ENCODE data around the gene MBOAT7.

The MBOAT7 gene

DNA sequence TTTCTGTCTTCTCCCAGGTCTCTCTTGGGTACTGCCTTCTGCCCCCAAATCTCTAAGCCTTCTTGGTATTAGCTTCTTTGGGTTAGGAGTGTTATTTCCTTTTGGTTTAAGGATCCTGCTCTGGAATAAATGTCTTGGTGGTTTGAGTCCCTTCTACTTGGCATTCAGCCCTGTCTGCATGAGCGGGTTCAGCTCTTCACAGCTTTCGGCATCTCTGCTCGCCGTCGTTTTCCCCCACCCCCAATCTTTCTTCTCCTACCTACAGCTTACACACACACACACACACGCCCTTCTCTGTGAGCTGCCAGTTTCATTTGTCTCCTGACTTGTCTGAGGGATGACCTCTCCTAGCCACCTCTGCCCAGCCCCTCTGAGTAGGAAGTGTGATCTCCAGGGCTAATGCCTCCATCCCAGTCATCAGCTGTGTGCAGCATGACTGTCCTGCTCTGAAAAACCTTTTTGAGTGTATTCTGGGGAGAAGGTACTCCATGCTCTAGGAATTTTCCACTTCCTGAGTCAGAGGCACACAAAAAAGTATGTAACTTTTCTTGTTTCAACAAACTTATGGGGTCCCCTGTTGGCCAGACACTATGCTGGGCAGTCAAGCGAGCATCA lies 47.1 kb downstream of the MBOAT7 start:
- no peak for DNase-seq (ENCODE audit: low read depth in 3 of 3)

GRCh38 chr19:54141356-54141755 lies 48.0 kb downstream of the MBOAT7 start:
- DNase-seq (ENCODE audit: low read depth in 3 of 3), result no peak

- no peak for DNase-seq (ENCODE audit: low read depth in 3 of 3)
Observed at GRCh38 chr19:54138489-54139256, 50.7 kb downstream of the MBOAT7 start.

- DNase-seq (ENCODE audit: low read depth in 3 of 3), result no peak
Observed at GRCh38 chr19:54137699-54138488, 51.5 kb downstream of the MBOAT7 start, which contains the start of gene CNOT3. TSS of gene CNOT3 (plus strand) at chr19:54137762. CDS start at chr19:54142979, 5,217 bp downstream.

DNA sequence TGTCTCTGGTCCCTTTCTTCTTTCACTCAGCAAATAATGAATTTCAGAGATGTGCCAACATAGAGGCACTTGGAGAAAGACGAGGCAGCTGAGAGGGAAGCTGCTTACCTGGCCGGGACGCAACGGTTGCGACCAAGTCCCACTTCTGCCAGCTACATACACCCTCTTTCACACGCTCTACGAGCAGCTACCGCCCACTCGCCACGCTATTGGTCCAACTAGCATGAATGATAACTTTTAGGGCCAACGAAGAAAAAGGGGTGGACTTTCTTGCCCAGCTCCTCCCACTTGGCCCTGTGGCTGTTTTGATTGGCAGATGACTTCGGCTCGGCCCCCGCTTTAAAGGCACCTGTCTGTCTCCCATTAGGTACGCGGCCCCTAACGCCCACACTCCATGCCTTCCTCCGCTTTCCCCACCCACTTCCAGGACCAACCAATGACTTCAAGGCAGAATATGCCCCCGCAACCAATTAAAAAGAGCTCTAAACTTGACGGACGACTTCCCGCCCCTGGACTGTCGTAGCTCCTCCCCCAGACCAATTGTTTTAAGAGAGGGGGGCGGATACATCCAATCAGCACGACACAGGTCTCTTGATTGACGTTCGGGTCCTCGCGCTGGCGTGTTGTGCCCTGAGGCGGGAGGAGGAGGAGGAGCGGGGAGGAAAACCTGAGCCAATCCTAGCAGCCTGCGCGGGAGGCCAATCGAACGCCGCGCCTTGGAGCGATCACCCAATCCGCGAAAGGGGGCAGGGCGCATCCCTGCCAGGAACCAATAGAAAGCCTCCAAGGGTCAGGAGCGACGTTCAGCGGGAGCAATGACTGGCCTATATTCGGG lies 52.3 kb downstream of the MBOAT7 start:
- DNase-seq (ENCODE audit: low read depth in 3 of 3), result peak; percentile 97 to 99 (median 98)

DNA sequence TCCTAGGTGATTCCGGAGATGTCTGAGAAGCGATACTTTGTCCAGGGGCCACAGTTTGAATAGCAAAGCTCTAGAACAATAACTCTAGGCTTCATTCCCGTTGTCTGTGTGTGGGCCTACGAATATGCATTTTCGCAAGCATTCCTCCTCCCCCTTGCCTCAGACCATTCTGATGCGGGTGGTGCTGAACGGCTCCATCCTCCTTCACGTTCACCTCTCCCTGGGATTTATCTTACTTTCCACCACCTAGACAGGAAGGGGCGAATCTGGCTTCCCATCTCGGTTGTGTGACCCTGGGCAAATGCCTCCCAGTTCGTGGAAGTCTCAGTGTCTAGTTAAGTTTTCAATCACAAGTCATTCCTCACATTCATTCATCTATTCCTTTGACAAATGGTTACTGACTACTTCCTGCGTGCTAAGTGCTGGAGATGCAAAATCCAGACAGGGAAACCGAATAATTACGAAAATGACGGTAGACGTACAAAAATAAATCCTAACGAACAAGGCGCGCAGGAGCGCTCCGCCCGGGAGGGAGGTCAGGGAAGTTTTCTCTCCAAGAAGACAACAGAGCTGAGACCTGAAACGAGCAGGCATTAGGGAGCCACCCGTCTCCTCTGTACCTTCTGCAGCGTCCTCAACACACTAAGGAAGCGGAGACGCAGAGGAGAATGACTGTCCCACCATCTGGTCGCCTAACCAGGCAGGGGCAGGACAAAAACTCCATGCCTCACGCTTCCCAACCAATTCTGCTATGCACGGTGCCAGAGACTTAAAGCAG lies 53.1 kb downstream of the MBOAT7 start:
- no peak for DNase-seq (ENCODE audit: low read depth in 3 of 3)

- DNase-seq (ENCODE audit: low read depth in 3 of 3), result no peak
Observed at GRCh38 chr19:54133957-54134590, 55.3 kb downstream of the MBOAT7 start.

- no peak for DNase-seq (ENCODE audit: low read depth in 3 of 3)
Observed at GRCh38 chr19:54133312-54133956, 55.9 kb downstream of the MBOAT7 start.

GRCh38 chr19:54129617-54129996 lies 59.8 kb downstream of the MBOAT7 start:
- no peak for DNase-seq (ENCODE audit: low read depth in 3 of 3)

DNA sequence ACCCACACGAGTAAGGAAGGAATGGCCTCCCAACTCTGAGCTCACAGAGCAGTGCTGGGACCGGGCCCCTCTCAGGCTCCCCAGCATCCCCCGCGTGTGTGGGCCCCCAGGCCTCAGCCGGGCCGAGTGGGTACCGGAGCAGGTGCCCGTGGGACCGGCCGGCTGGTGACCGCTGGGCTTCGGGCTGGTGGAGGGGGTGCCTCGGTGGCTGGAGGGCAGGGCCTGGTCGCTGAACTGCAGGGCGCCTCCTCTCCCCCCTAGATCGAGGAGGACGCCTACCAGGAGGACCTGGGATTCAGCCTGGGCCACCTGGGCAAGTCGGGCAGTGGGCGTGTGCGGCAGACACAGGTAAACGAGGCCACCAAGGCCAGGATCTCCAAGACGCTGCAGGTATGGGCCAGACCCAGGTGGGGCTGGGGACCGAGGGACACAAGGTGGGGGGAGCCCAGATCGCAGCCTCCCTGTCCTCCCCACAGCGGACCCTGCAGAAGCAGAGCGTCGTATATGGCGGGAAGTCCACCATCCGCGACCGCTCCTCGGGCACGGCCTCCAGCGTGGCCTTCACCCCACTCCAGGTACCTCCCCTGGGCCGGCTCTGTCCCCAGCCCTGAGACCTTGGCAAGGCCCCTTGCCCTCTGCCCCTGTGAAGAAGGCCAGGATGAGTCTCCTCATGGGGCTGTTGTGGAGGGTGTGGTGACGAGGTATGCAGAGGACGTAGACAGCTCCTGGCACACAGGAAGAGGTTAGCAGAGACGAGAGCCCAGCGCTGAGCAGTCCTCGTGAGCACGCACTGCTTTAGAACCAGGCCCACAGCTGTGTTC lies 60.4 kb downstream of the MBOAT7 start:
- DNase-seq (ENCODE audit: low read depth in 3 of 3), result no peak

- no peak for DNase-seq (ENCODE audit: low read depth in 3 of 3)
Observed at GRCh38 chr19:54128441-54128725, 61.0 kb downstream of the MBOAT7 start.

GRCh38 chr19:54127688-54128440 lies 61.5 kb downstream of the MBOAT7 start:
- DNase-seq (ENCODE audit: low read depth in 3 of 3), result no peak

- DNase-seq (ENCODE audit: low read depth in 3 of 3), result no peak
Observed at GRCh38 chr19:54125713-54126112, 63.7 kb downstream of the MBOAT7 start.

GRCh38 chr19:54124393-54124792 lies 65.0 kb downstream of the MBOAT7 start:
- no peak for DNase-seq (ENCODE audit: low read depth in 3 of 3)

DNA sequence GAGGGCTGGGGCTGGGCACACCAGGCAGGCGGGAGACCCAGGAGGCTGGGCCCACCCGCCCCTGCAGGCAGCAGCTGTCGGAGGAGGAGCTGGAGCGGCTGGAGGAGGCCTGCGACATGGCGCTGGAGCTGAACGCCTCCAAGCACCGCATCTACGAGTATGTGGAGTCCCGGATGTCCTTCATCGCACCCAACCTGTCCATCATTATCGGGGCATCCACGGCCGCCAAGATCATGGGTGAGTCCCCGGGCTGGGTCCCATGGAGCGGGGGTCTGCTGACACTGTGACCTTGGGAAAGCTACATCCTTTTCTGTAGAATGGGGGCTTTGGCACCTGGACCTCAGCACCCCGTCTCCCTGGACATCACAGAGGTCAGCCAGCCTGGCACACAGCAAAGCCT lies 65.7 kb downstream of the MBOAT7 start:
- no peak for DNase-seq (ENCODE audit: low read depth in 3 of 3)

Data from stimulated activated CD4-positive, alpha-beta T cell treated with anti-CD3 and anti-CD28 coated beads, TNF-alpha, amount 100 ng/mL, for 48 hours (primary cell).